Lower lobe of right lung (tissue), 2 donors: ENCODE measurements around the gene GZMM. TPM values are rescaled to one million over a fixed set of nuclear protein-coding genes. Genes with fewer than 3 reads are reported as not detected.

Experiments
- ATAC-seq, 2 donors: fragments of 200-7000 bp; cut with Tn5 transposase; one replicate each; pipeline ENCODE4 v1.9.1; 2020 to 2022; ENCODE audit warnings: mild to moderate bottlenecking in 2 of 2, moderate library complexity in 2 of 2
- DNase-seq: peaks from one replicate; pipeline ENCODE4 v3.0.0-alpha.2; 2020
- H3K27ac ChIP-seq: fragments of 200-600 bp; one replicate; pipeline ENCODE4 v1.8.0; 2022
- H3K27me3 ChIP-seq: fragments of 200-600 bp; one replicate; pipeline ENCODE4 v1.8.0; 2022; ENCODE audit warnings: low read depth
- H3K36me3 ChIP-seq: fragments of 200-600 bp; one replicate; pipeline ENCODE4 v1.8.0; 2022; ENCODE audit warnings: mild to moderate bottlenecking
- H3K4me1 ChIP-seq: fragments of 200-600 bp; one replicate; pipeline ENCODE4 v1.8.0; 2022
- H3K4me3 ChIP-seq: fragments of 200-600 bp; one replicate; pipeline ENCODE4 v1.8.0; 2022; ENCODE audit warnings: mild to moderate bottlenecking
- H3K9me3 ChIP-seq: fragments of 200-600 bp; one replicate; pipeline ENCODE4 v1.8.0; 2022
- CTCF ChIP-seq: fragments of 200-600 bp; IDR thresholded peaks from one replicate; pipeline ENCODE4 v1.8.0; 2022; ENCODE audit warnings: antibody characterized with exemption, mild to moderate bottlenecking
- intact Hi-C: fragments of 100-400 bp; cut with DNase I; formaldehyde crosslinking; loops from one replicate; pipeline ENCODE4 v1.11.0; 2022
- total RNA-seq: library from RNA; stranded (reverse); fragmentation: NEBNext Ultra II Directional; extraction: Animal tissue kit (Norgen Biotek cat#: 25700); gene quantifications from one replicate; pipeline ENCODE4 v1.2.1, GENCODE V29; 2021
- donor health status: DM: no; HTN: yes; CAD: no; lungs with severe emphysema.

Gene GZMM
- total RNA-seq, 1 donor from 2014 or later, result 3.6 TPM

- Histone ChIP-seq H3K4me1 (peaks cover 46% of the 10 kb centered on the region), H3K9me3 (no peaks in the 10 kb centered on the region), H3K27ac (peak overlapping the region; percentile 97), H3K27me3 (no peaks in the 10 kb centered on the region), H3K4me3 (peak overlapping the region; percentile 100), H3K36me3 (peaks cover 5% of the 10 kb centered on the region)
- DNase-seq (peak; percentile 46), ATAC-seq (no peak)
- TF ChIP-seq CTCF, result no peak
- intact Hi-C loops, result no loop called here
Observed at GRCh38 chr19:508204-509150, 35.4 kb upstream of the GZMM start.

- Histone ChIP-seq H3K27ac (peak overlapping the region; percentile 74), H3K4me3 (peak overlapping the region; percentile 35), H3K4me1 (peaks cover 46% of the 10 kb centered on the region), H3K9me3 (no peaks in the 10 kb centered on the region), H3K27me3 (no peaks in the 10 kb centered on the region), H3K36me3 (peaks cover 5% of the 10 kb centered on the region)
- intact Hi-C loops, result no loop called here
- TF ChIP-seq CTCF, result peak; percentile 97
- DNase-seq, result peak; percentile 86
- peak; percentile 5 to 45 for ATAC-seq
Observed at GRCh38 chr19:510606-511100, 33.2 kb upstream of the GZMM start.

GRCh38 chr19:511101-511851 is 32.6 kb upstream of the GZMM start:
- intact Hi-C loops, result no loop called here
- no peak for TF ChIP-seq CTCF
- ATAC-seq (no peak), DNase-seq (no peak)
- Histone ChIP-seq H3K4me1 (peaks cover 41% of the 10 kb centered on the region), H3K36me3 (peaks cover 5% of the 10 kb centered on the region), H3K27me3 (no peaks in the 10 kb centered on the region), H3K4me3 (peak overlapping the region; percentile 35), H3K27ac (peak overlapping the region; percentile 74), H3K9me3 (no peaks in the 10 kb centered on the region)

DNA sequence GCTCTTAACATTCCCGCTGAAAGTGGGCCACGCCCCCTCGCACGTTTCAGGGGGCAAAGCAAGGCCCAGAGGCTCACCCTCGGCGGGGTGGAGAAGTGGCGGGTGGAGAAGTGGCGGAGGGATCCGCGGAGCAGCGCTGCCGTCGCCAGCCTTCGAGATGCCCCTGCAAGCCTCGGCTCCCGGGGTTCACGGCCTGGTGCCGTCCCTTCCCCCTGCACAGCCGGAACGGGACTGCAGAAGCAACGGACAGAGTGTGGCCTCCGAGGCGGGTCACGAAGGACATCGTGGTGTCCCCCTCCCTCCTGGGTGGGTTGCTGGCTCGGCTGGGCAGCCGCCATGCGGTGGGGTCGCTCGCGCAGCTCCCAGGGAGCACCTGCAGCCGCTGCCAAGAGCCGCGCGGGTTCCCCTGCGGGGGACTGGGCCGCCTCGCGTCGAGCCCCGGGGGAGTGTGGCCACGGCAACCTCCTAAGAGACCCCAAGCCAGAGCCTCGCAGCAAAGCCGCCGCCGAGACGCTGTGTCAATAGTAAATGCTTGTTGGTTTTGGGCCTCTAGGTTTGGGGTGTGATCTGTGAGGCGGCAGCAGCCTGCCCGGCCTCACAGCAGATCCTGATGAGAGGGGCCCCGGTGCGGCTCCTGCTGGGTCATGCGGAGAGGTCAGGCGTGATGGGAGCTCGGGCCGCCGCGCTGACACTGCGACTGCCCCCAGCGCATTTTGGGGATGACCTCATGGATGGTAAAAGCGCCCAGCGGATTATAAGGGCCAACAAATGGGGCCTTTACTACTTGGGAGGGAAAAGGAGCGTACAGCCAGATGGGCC is 31.1 kb upstream of the GZMM start:
- no peak for TF ChIP-seq CTCF
- ATAC-seq (peak; percentile 37 to 39), DNase-seq (peak; percentile 78)
- Histone ChIP-seq H3K36me3 (peaks cover 5% of the 10 kb centered on the region), H3K27ac (peak overlapping the region; percentile 38), H3K4me1 (peaks cover 38% of the 10 kb centered on the region), H3K27me3 (no peaks in the 10 kb centered on the region), H3K9me3 (no peaks in the 10 kb centered on the region), H3K4me3 (no peak overlapping the region)
- intact Hi-C loops, result no loop called here
